H1 (cell line): ENCODE results near the gene FMNL2. TPM values are rescaled to one million over a fixed set of nuclear protein-coding genes. Genes with fewer than 3 reads are reported as not detected.

Source experiments
- CTCF ChIA-PET: fragments of 300-600 bp; sonication (Branson Sonifier 250); formaldehyde crosslinking; loops from one replicate; lab custom pipeline; 2021; ENCODE audit not compliant: partially characterized antibody; lab: Charles Lee
- POLR2A ChIA-PET: fragments of 300-600 bp; sonication (Branson Sonifier 250); formaldehyde crosslinking; loops from one replicate; lab custom pipeline; 2021; ENCODE audit warnings: inconsistent platforms; ENCODE audit not compliant: partially characterized antibody; lab: Charles Lee
- DNase-seq, 2 experiments: peaks; one replicate each; pipeline versions ENCODE4 v3.0.0 to v3.0.0-alpha.2; 2010 to 2022; ENCODE audit warnings: low spot score in 2 of 2, low read depth in 1 of 2, mixed read lengths in 1 of 2
- FAIRE-seq: peaks from 2 replicates; lab custom pipeline; 2011; peaks lifted over from hg19 to GRCh38; lab: Jason Lieb, UNC
- H2AFZ ChIP-seq: 2 replicates; pipeline ENCODE4 v1.8.1; 2012; ENCODE audit warnings: low read length, inconsistent platforms
- H2AK5ac ChIP-seq: 2 replicates; pipeline ENCODE4 v1.6.1; 2013; ENCODE audit warnings: low read depth, low read length
- H2BK120ac ChIP-seq: replicated peaks from 2 replicates; pipeline ENCODE3; 2013; ENCODE audit warnings: low read depth, low read length, inconsistent platforms
- H2BK12ac ChIP-seq: 2 replicates; pipeline ENCODE4 v1.6.1; 2013; ENCODE audit warnings: low read depth, low read length
- H2BK15ac ChIP-seq: 2 replicates; pipeline ENCODE4 v1.6.1; 2013; ENCODE audit warnings: low read length
- H2BK20ac ChIP-seq: 2 replicates; pipeline ENCODE4 v1.6.1; 2013; ENCODE audit warnings: low read length
- H2BK5ac ChIP-seq: 2 replicates; pipeline ENCODE4 v1.6.1; 2013; ENCODE audit warnings: low read depth, low read length
- H3K14ac ChIP-seq: 2 replicates; pipeline ENCODE4 v1.6.1; 2013; ENCODE audit warnings: inconsistent platforms; ENCODE audit not compliant: insufficient read length
- H3K18ac ChIP-seq: 2 replicates; pipeline ENCODE4 v1.6.1; 2013; ENCODE audit warnings: low read length; ENCODE audit errors: extremely low read depth
- H3K23ac ChIP-seq: 2 replicates; pipeline ENCODE4 v1.6.1; 2013; ENCODE audit warnings: inconsistent platforms; ENCODE audit not compliant: insufficient read length
- H3K23me2 ChIP-seq: 2 replicates; pipeline ENCODE4 v1.6.1; 2013; ENCODE audit warnings: low read depth, low read length
- H3K27ac ChIP-seq: 2 replicates; pipeline ENCODE4 v1.6.1; 2011; ENCODE audit warnings: low read depth, low read length, inconsistent platforms
- H3K27me3 ChIP-seq, 4 experiments: replicated peaks in 1 of 4; 1 replicate in 1 of 4; 2 replicates in 3 of 4; pipeline versions ENCODE4 v1.6.1 to v1.8.1; 2011 to 2013; ENCODE audit warnings: low read length in 3 of 4, mild to moderate bottlenecking in 3 of 4, inconsistent platforms in 2 of 4, mixed read lengths in 2 of 4, moderate library complexity in 1 of 4; ENCODE audit not compliant: control insufficient read depth in 3 of 4, insufficient read depth in 3 of 4; ENCODE audit errors: extremely low read depth in 1 of 4
- H3K36me3 ChIP-seq, 4 experiments: 2 replicates each; pipeline versions ENCODE4 v1.6.1 to v1.8.1; 2011 to 2013; ENCODE audit warnings: mild to moderate bottlenecking in 4 of 4, low read length in 3 of 4, moderate library complexity in 2 of 4, control low read depth in 1 of 4, inconsistent platforms in 1 of 4; ENCODE audit not compliant: insufficient read depth in 4 of 4, control insufficient read depth in 2 of 4
- H3K4ac ChIP-seq: replicated peaks from 2 replicates; pipeline ENCODE3; 2013; ENCODE audit warnings: low read length, low read depth, mixed read lengths, inconsistent platforms; ENCODE audit not compliant: insufficient read length
- H3K4me1 ChIP-seq, 4 experiments: replicated peaks in 1 of 4; 1 replicate in 1 of 4; 2 replicates in 3 of 4; pipeline versions ENCODE4 v1.6.1 to v1.8.1; 2011 to 2013; ENCODE audit warnings: low read length in 3 of 4, inconsistent platforms in 2 of 4, mixed read lengths in 1 of 4; ENCODE audit not compliant: insufficient read depth in 4 of 4, control insufficient read depth in 3 of 4
- H3K4me2 ChIP-seq, 2 experiments: 2 replicates each; pipeline versions ENCODE4 v1.6.1 to v1.8.1; 2011 to 2013; ENCODE audit warnings: low read depth in 2 of 2, low read length in 2 of 2, control low read depth in 1 of 2, inconsistent platforms in 1 of 2, mild to moderate bottlenecking in 1 of 2; ENCODE audit not compliant: insufficient read depth in 1 of 2
- H3K4me3 ChIP-seq, 4 experiments: fragments of 200-600, 300-600 bp in 1 of 4; sonication (generic), shearing (Covaris generic), sonication (Bioruptor Twin) in 1 of 4; 2 replicates each; pipeline versions ENCODE4 v1.5.1 to v1.8.1; 2011 to 2016; ENCODE audit warnings: low read length in 4 of 4, low read depth in 3 of 4, control low read depth in 2 of 4, inconsistent platforms in 2 of 4, mild to moderate bottlenecking in 2 of 4, mixed read lengths in 1 of 4, moderate library complexity in 1 of 4; ENCODE audit not compliant: insufficient read depth in 2 of 4; ENCODE audit errors: extremely low read depth in 1 of 4
- H3K56ac ChIP-seq: replicated peaks from 2 replicates; pipeline ENCODE3; 2013; ENCODE audit warnings: low read depth, mild to moderate bottlenecking, mixed read lengths, low read length, inconsistent platforms; ENCODE audit not compliant: insufficient read length
- H3K79me1 ChIP-seq: 2 replicates; pipeline ENCODE4 v1.6.1; 2013; ENCODE audit warnings: low read depth, low read length, control low read depth
- H3K79me2 ChIP-seq, 2 experiments: 2 replicates each; pipeline versions ENCODE4 v1.6.1 to v1.8.1; 2012 to 2013; ENCODE audit warnings: low read length in 2 of 2, mild to moderate bottlenecking in 2 of 2, inconsistent platforms in 1 of 2; ENCODE audit not compliant: insufficient read depth in 2 of 2, control insufficient read depth in 1 of 2
- H3K9ac ChIP-seq, 4 experiments: replicated peaks in 1 of 4; 1 replicate in 1 of 4; 2 replicates in 3 of 4; pipeline versions ENCODE4 v1.6.1 to v1.8.1; 2011 to 2013; ENCODE audit warnings: low read depth in 3 of 4, low read length in 3 of 4, control low read depth in 2 of 4, mild to moderate bottlenecking in 2 of 4, moderate library complexity in 2 of 4, inconsistent platforms in 1 of 4; ENCODE audit errors: extremely low read depth in 1 of 4
- H3K9me3 ChIP-seq, 2 experiments: 2 replicates each; pipeline versions ENCODE4 v1.6.1 to v1.8.1; 2012 to 2013; ENCODE audit warnings: mild to moderate bottlenecking in 2 of 2, moderate library complexity in 2 of 2, control low read depth in 1 of 2, inconsistent platforms in 1 of 2, low read depth in 1 of 2, low read length in 1 of 2, mixed read lengths in 1 of 2; ENCODE audit not compliant: insufficient read depth in 2 of 2
- H4K20me1 ChIP-seq, 2 experiments: replicated peaks in 1 of 2; 2 replicates each; pipeline versions ENCODE3 to v1.8.1; 2011 to 2013; ENCODE audit warnings: inconsistent platforms in 2 of 2, low read length in 2 of 2, mild to moderate bottlenecking in 1 of 2; ENCODE audit not compliant: insufficient read depth in 2 of 2, control insufficient read depth in 1 of 2
- H4K5ac ChIP-seq: 2 replicates; pipeline ENCODE4 v1.6.1; 2013; ENCODE audit warnings: low read length, low read depth, mixed read lengths, inconsistent platforms; ENCODE audit not compliant: insufficient read length
- H4K8ac ChIP-seq: 2 replicates; pipeline ENCODE4 v1.8.0; 2013; ENCODE audit warnings: mild to moderate bottlenecking, moderate library complexity, low read length, inconsistent platforms; ENCODE audit not compliant: insufficient read depth; ENCODE audit errors: extremely low read depth
- H4K91ac ChIP-seq: replicated peaks from 2 replicates; pipeline ENCODE3; 2013; ENCODE audit warnings: low read length, mixed read lengths, inconsistent platforms; ENCODE audit not compliant: insufficient read length
- ATF3 ChIP-seq: IDR thresholded peaks from 2 replicates; pipeline ENCODE4 v1.6.1; 2011; ENCODE audit warnings: low read depth, mild to moderate bottlenecking, low read length; ENCODE audit not compliant: insufficient read depth
- BRCA1 ChIP-seq: IDR thresholded peaks from 2 replicates; pipeline ENCODE4 v1.6.1; 2012; ENCODE audit warnings: low read depth, low read length, improper control_type of control experiment
- CHD2 ChIP-seq: IDR thresholded peaks from 2 replicates; pipeline ENCODE4 v1.6.1; 2012; ENCODE audit warnings: low read length, improper control_type of control experiment
- CTCF ChIP-seq, 3 experiments: IDR thresholded peaks; 1 replicate in 2 of 3; 2 replicates in 1 of 3; pipeline versions ENCODE4 v1.5.1 to v1.6.1; 2011; ENCODE audit warnings: low read length in 3 of 3, mild to moderate bottlenecking in 3 of 3, inconsistent platforms in 2 of 3, low read depth in 1 of 3, moderate library complexity in 1 of 3; ENCODE audit not compliant: insufficient read depth in 1 of 3; ENCODE audit errors: control extremely low read depth in 1 of 3
- HDAC6 ChIP-seq: IDR thresholded peaks from one replicate; pipeline ENCODE4 v1.7.1; 2012; ENCODE audit warnings: low read depth, mild to moderate bottlenecking, inconsistent platforms, low read length, moderate library complexity
- KDM4A ChIP-seq: IDR thresholded peaks from one replicate; pipeline ENCODE4 v1.7.1; 2012; ENCODE audit warnings: low read depth, mild to moderate bottlenecking, moderate library complexity, low read length, inconsistent platforms; ENCODE audit not compliant: severe bottlenecking
- NANOG ChIP-seq: IDR thresholded peaks from 2 replicates; pipeline ENCODE4 v1.6.1; 2011; ENCODE audit warnings: low read length, low read depth, mild to moderate bottlenecking, inconsistent platforms; ENCODE audit not compliant: insufficient read depth, poor library complexity, severe bottlenecking
- NRF1 ChIP-seq: IDR thresholded peaks from 2 replicates; pipeline ENCODE4 v1.6.1; 2011; ENCODE audit warnings: mild to moderate bottlenecking, low read depth, low read length, improper control_type of control experiment
- POLR2AphosphoS5 ChIP-seq: IDR thresholded peaks from 2 replicates; pipeline ENCODE4 v1.6.1; 2011; ENCODE audit warnings: low read depth, low read length
- SP2 ChIP-seq: IDR thresholded peaks from 2 replicates; pipeline ENCODE4 v1.6.1; 2012; ENCODE audit warnings: mild to moderate bottlenecking, low read length, inconsistent platforms
- SP4 ChIP-seq: IDR thresholded peaks from 2 replicates; pipeline ENCODE4 v1.6.1; 2012; ENCODE audit warnings: low read length, inconsistent platforms
- TCF12 ChIP-seq: IDR thresholded peaks from 2 replicates; pipeline ENCODE4 v1.6.1; 2011; ENCODE audit warnings: low read depth, mild to moderate bottlenecking, low read length
- WGBS, 2 experiments: shearing (Covaris generic) in 1 of 2; methylation state at CpG; one replicate each; pipeline versions ENCODE4 v1.1.6 to v1.1.7; 2013 to 2015; ENCODE audit warnings: low lambda C conversion rate in 2 of 2, mixed read lengths in 2 of 2, inconsistent platforms in 1 of 2, low coverage in 1 of 2, missing lambda C conversion rate in 1 of 2; ENCODE audit not compliant: insufficient replicate concordance in 2 of 2, insufficient coverage in 1 of 2, insufficient read length in 1 of 2; ENCODE audit errors: extremely low coverage in 1 of 2, missing lambda C conversion rate in 1 of 2; 5-methylcytosine and 5-hydroxymethylcytosine counted together
- polyA plus RNA-seq, 7 experiments: library from polyadenylated mRNA; depleted of rRNA in 3 of 7; stranded (reverse) in 5 of 7; unstranded in 2 of 7; fragments of >200 nt in 5 of 7; fragments of 200-250 nt in 2 of 7; gene quantifications; 1 replicate in 5 of 7; 2 replicates in 1 of 7; 4 replicates in 1 of 7; pipeline versions ENCODE4 v1.2.1 to v1.2.3, GENCODE V29; 2011 to 2013; ENCODE audit warnings: missing spikeins in 2 of 7, mixed read lengths in 2 of 7
- total RNA-seq: library from RNA; stranded (reverse); fragmentation: NEBNext Ultra II Directional; extraction: Animal tissue kit (Norgen Biotek cat#: 25700); gene quantifications from 2 replicates; pipeline ENCODE4 v1.2.1, GENCODE V29; 2021

Gene FMNL2
- total and polyA plus RNA-seq, 2 of the 8 experiments (the other 6 are each of a cell fraction or from before 2014, with no cell fraction given) = 15.5 to 45.1 TPM

- H3K4me1 ChIP-seq = no peaks in the 10 kb centered on the region
- H2BK15ac ChIP-seq = no peak overlapping the region
- no peak overlapping the region for H2AK5ac ChIP-seq
- no peak overlapping the region for H2BK5ac ChIP-seq
- no peak overlapping the region for H2BK120ac ChIP-seq
- no peaks in the 10 kb centered on the region for H4K20me1 ChIP-seq
- ChIA-PET POLR2A (no interaction called here), CTCF (interaction anchor here (1.5 to 3.9 kb wide), 4 partner anchors 9 to 589 kb away, joined by 4 to 30 read pairs (median 8); no protein-coding TSS in a partner anchor)
- no peak overlapping the region for H3K4me3 ChIP-seq
- H4K91ac ChIP-seq = no peak overlapping the region
- 85% methylated on average over 4 of the region's 4 CpGs; no CpG with 5 or more reads in 1 of the 2 experiments for WGBS, 2 experiments
- H2AFZ ChIP-seq = no peak overlapping the region
- H3K9me3 ChIP-seq = no peaks in the 10 kb centered on the region
- no peak overlapping the region for H3K4me2 ChIP-seq
- no peak overlapping the region for H4K8ac ChIP-seq
- H4K5ac ChIP-seq = no peak overlapping the region
- H3K79me2 ChIP-seq = no peaks in the 10 kb centered on the region
- peaks cover 5 to 26% (median 19%) of the 10 kb centered on the region in 4 experiments; a peak in 7 of 8 replicates for H3K36me3 ChIP-seq
- H3K23ac ChIP-seq = no peak overlapping the region
- no peaks in the 10 kb centered on the region for H3K23me2 ChIP-seq
- no peak overlapping the region for H3K4ac ChIP-seq
- no peak overlapping the region for H3K27ac ChIP-seq
- H3K27me3 ChIP-seq = peaks cover 0 to 1% (median 0%) of the 10 kb centered on the region in 4 experiments; a peak in 1 of 7 replicates
- H3K9ac ChIP-seq = no peak overlapping the region
- no peak overlapping the region for H2BK12ac ChIP-seq
- no peak overlapping the region for H3K14ac ChIP-seq
- H3K79me1 ChIP-seq = no peaks in the 10 kb centered on the region
- DNase-seq = no peak
- H2BK20ac ChIP-seq = no peak overlapping the region
- H3K56ac ChIP-seq = no peak overlapping the region
- H3K18ac ChIP-seq = no peak overlapping the region
- FAIRE-seq = no peak
- no peak for TF ChIP-seq HDAC6
- TF ChIP-seq ATF3 = no peak
- TF ChIP-seq SP2 = no peak
- no peak for TF ChIP-seq CTCF (IDR thresholded peaks at IDR 0.05; ENCODE audit: control extremely low read depth in 1 of 3, insufficient read depth in 1 of 3, low read depth in 1 of 3, low read length in 3 of 3)
- TF ChIP-seq NRF1 = no peak
- no peak for TF ChIP-seq POLR2AphosphoS5
- no peak for TF ChIP-seq CHD2
- TF ChIP-seq TCF12 = no peak
- TF ChIP-seq BRCA1 = no peak
- TF ChIP-seq KDM4A = no peak
- no peak for TF ChIP-seq SP4
- no peak for TF ChIP-seq NANOG
Observed at GRCh38 chr2:152626911-152627339, 292.0 kb downstream of the FMNL2 start.
